Muscle of arm (tissue), 12 donors: ENCODE data around the gene MAP6D1. TPM values are rescaled to one million over a fixed set of nuclear protein-coding genes. Genes with fewer than 3 reads are reported as not detected.
A peak's percentile ranks its signal among the peaks of the same experiment; 100 is the strongest.
"Not testable (repeated sequence)": the region's sequence is repeated elsewhere in the genome, so short reads cannot be mapped to it uniquely, and the experiment has no call there.

Experiments
- DNase-seq: peaks from one replicate; pipeline ENCODE4 v3.0.0-alpha.2; 2013
- polyA plus RNA-seq, 12 donors: library from polyadenylated mRNA; unstranded; fragments of 120-200 nt; gene quantifications; one replicate each; pipeline ENCODE4 v1.2.1, GENCODE V29; 2013; ENCODE audit not compliant: insufficient read length in 12 of 12

The MAP6D1 gene
- polyA plus RNA-seq, 12 donors = 11.8 to 35.4 (median 22.8) TPM; not detected in 1

GRCh38 chr3:183802989-183803388 lies 22.4 kb downstream of the MAP6D1 start:
- no peak for DNase-seq

GRCh38 chr3:183801601-183802000 lies 23.8 kb downstream of the MAP6D1 start:
- no peak for DNase-seq

DNA sequence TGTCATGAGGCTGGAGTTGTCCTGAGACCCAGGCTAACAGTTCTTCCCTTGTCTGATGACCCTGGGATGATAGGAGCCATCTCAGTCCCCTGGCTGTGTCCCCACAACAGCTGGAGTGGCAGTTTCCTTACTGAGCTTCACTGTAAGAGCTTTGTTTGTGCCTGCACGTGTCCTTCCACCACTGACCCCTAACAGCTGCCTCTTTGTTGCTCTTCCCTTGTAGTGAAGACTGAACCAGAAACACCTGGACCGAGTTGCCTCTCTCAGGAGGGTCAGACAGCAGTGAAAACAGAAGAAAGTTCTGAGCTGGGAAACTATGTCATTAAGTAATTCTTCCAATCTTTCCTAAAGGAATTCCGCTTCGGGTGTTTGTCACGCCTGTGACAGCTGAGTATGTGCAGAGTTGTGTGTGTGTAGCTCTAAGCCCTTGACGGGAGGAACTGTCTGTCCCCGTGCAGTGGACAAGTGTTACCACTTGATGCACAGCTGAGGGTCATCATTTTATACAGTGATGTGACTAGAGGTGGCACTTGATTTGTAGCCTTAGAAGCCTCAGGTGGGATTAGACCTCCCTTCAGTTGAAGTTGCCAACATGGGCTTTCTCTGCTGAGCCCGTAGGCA lies 25.0 kb downstream of the MAP6D1 start:
- DNase-seq = peak; percentile 25

- no peak for DNase-seq
Measured at GRCh38 chr3:183799461-183799860, 25.9 kb downstream of the MAP6D1 start.

DNA sequence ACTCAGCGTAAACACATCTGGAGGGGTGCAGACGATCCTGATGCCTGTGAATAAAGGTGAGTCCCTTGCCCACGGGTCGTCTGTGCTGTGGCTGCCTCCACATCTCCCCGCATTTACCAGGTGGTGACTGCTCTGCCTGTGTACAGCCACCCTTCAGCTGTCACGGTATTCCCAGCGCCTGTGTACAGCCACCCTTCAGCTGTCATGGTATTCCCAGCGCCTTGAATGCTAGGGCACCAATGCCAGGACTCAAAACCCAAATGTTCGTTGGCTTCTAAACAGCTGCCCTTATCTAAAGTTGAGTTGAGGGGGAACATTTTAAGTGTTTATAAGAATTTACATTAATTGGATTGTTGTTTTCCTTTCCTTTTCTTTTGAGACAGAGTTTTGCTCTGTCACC lies 27.4 kb downstream of the MAP6D1 start:
- no peak for DNase-seq

GRCh38 chr3:183796372-183796771 lies 29.0 kb downstream of the MAP6D1 start:
- DNase-seq = no peak

DNA sequence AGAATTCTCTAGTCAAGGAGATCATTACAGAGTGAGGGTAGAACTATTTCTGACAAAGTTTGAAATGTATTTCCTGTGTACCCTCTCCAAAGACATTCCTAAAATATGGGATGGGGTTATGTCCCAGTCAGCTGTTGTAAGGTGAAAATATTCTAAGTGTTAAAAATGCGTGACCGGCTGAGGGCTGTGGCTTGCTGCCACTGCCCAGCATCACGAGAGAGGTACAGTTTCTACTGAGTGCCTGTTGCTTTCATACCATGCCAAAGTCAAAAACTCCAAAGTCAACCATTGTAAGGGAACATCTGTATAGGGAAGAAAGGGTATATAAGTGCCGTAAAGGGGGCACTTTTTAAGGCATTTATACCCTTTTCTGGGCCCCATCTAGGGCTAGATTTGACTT lies 30.9 kb downstream of the MAP6D1 start:
- no peak for DNase-seq

GRCh38 chr3:183792976-183793375 lies 32.4 kb downstream of the MAP6D1 start:
- no peak for DNase-seq

- DNase-seq = no peak
Measured at GRCh38 chr3:183790700-183791099, 34.7 kb downstream of the MAP6D1 start.

DNA sequence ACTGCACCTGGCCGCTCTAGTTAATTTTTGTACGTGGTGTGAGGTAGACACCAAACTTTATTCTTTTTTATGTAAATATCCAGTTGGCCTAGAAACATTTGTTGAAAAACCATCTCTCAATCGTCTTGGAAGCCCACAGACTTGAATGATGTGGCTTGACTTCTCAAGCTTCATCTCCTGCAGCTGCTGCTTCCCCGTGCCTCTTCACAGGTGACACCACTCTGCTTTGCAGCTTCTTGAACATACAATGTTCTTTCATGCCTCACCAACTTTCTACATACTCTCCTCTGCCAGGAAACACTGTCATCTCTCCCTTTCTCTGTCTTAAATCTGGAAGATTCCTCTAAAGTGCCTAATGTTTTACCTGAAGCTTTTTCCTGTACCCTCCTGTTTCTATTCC lies 35.6 kb downstream of the MAP6D1 start:
- DNase-seq = no peak

DNA sequence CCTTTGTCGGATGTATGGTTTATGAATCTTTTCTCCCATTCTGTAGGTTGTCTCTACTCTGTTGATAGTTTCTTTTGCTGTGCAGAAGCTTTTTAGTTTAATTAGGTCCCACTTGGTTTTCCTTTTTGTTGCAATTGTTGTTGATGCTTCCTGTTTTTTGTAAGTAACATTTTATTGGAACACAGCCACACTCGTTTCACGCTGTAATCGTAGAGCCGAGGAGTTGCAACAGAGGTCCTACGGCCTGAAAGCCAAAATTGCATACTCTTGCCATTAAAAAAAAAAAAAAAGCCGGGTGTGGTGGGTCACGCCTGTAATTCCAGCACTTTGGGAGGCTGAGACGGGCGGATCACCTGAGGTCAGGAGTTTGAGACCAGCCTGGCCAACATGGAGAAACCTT lies 40.9 kb downstream of the MAP6D1 start:
- not testable (repeated sequence) for DNase-seq

DNA sequence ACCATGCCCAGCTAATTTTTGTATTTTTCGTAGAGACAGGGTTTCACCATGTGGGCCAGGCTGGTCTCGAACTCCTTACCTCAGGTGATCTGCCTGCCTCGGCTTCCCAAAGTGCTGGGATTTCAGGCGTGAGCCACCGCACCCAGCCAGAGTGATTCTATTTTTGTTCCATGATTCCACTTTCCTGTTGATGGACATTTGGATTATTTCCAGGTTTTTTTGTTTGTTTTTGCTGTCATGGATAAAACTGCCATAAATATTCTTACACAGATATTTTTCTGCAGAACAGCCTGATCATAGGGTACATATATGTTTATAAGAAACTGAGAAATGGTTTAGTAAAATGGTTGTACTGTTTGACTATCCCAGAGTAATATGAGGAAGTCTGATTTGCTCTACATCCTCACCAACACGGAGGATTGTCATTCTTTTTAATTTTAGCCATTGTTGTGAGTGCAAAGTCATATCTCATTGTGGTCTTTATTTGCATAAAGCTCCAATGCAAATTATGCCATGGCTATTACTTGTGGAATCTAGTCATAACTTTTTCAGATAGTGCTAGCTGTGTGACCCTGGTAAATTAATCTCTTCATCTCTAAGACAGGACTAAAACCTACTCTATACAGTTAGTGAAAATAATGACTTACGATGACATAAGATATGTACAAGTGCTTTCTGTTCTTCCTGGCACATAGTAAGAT lies 42.7 kb downstream of the MAP6D1 start:
- no peak for DNase-seq

DNA sequence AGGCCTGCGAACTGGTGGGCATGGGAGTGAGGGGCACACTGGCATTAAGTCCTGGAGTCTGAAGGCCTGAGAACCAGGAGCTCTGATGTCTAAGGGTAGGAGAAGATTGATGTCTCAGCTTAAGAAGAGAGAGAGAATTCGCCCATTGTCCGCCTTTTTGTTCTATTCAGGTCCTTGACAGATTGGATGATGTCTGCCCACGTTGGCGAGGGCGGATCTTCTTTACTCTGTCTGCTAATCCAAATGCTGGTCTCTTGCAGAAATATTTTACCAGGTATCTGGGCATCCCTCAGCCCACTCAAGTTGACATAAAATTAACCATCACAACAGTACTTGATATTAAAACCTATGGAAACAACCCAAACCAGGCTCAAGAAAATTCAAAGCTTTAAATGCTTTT lies 44.1 kb downstream of the MAP6D1 start:
- no peak for DNase-seq

DNA sequence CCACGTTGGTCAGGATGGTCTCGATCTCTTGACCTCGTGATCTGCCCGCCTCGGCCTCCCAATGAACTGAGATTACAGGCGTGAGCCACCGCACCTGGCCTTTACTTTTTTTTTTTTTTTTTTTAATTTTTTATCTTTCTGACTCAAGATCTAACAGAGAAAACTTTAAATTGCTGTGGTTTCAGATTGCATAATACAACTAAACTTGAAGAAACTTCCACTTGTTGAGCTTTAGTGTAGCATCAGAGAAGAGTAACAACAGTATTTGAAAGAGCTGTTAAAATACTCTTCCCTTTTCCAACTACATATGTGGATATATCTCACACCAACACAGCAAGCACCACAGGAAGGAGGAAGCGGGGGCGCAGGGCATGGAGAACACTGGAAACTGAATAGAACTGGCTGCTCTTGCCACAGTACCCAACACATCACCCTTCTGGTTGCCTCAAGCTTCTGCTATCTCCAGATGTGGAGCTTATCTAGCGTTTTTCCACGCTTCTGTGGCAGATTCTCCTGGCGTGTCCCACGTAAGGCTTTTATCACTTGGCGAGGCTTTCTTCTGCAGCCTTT lies 45.4 kb downstream of the MAP6D1 start:
- no peak for DNase-seq

DNA sequence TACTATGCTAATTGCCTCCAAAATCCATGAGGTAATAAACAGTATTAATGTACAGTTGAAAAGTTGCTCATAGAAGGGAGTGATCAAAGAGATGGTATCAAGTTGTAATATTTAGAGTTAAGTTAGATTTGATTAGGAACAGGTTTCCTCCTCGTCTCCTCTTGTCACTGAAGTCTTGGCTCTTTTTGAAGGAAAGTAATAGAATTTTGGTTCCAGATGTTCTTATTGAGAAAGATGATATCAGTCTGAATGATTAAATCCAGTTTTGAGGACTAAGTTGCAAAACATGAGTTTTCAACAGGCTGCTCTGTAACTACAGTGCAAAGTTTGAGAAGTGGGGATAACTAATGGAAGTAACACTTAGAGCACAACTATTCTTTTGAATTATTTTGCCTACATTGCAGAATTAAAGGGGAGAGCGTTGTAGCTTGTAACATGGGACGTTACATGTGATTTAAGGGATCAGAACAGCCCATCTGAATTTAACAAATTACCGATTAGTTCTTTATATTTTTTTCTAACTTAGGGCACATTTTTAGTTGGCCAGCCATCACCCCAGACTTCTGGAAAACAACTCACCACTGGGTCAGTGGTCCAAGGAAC lies 48.3 kb downstream of the MAP6D1 start:
- no peak for DNase-seq

DNA sequence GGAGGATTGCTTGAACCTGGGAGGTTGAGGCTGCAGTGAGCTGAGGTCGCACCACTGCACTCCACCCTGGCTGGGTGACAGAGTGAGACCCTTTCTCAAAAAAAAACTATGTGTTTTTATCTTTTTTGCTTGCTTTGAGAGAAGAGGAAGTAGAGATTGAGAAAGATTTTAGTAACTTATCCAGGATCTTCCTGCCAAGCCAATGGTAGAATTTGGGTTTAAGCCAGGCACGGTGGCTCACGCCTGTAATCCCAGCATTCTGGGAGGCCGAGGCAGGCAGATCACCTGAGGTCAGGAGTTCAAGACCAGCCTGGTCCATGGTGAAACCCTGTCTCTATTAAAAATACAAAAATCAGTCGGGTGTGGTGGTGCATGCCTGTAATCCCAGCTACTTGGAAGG lies 48.9 kb downstream of the MAP6D1 start:
- not testable (repeated sequence) for DNase-seq

DNA sequence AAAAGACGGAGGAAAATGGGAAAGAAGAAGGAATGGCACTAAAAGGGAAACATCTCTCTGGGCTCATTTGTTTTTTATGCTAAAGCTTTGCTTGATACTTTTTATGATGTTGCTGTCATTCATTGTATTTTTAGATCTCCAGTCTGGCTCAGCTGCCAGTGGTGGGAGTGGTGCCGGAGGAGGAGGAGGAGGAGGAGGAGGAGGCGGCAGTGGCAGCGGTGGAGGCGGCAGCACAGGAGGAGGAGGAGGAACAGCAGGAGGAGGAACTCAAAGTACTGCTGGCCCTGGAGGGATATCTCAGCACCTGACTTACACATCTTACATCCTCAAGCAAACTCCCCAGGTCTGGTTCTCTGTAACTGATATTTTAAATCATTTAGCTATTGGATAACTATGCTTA lies 49.6 kb downstream of the MAP6D1 start:
- DNase-seq = no peak

DNA sequence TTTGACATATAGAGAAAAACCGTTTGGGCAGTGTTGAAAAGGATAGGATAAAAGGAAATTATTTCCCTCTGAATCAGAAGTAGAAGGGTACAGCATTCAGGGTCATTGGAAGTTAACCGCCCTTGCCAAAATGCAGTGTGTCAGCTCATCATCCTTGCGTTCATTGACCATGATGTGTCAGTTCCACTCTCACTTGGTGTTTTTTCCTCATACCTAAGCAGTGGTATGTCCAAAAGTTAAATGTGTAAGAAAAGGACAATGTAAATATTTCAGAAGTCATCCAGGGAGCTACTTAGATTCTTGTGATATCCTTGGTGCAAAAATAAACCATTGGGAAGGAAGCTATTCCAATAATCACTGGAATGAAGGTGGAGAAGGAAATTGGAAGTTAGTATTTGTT lies 50.7 kb downstream of the MAP6D1 start:
- no peak for DNase-seq

DNA sequence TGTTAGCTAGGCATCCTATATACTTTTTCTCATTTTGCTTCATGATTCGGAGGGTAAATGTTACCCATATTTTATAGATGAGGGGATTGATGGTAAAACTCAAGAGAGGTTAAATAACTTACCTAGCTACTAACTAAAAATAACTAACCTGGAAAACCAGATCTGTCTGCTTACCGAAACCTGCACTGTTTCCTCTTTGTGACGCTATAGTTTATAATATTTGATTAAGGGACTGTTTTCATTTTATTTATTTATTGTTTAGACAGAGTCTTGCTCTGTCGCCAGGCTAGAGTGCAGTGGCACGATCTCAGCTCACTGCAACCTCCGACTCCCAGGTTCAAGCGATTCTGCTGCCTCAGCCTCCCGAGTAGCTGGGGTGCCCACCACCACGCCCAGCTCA lies 55.9 kb downstream of the MAP6D1 start:
- DNase-seq = no peak

GRCh38 chr3:183768114-183768513 lies 57.3 kb downstream of the MAP6D1 start:
- no peak for DNase-seq

DNA sequence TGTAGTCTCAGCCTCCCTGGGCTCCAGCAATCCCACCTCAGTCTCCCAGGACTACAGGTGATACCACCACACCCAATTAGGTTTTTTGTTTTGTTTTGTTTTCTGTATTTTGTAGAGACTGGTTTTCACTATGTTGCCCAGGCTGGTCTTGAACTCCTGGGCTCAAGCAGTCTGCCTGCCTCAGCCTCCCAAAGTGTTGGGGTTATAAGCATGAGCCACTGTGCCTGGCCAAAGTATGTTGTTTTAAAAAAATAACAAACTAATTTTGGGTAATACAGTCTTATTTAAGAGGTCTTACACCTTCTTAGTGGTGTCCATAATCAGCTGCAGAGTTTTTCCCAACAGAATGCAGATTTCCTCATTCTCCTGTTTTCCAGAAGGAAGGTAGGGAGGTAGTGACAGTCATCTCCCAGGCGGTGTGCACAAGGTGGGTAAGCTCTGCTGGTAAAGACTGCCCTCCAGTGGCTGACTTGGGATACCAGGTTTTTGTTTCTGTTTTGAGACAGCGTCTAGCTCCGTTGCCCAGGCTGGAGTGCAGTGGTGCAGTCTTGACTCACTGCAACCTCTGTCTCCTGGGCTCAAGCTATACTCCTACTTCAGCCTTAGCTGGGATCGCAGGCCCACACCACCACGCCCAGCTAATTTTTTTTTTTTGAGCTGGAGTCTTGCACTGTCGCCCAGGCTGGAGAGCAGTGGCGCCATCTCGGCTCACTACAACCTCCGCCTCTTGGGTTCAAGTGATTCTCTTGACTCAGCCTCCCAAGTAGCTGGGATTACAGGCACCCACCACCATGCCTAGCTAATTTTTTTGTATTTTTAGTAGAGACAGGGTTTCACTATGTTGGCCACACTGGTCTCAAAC lies 58.4 kb downstream of the MAP6D1 start:
- peak; percentile 61 for DNase-seq

DNA sequence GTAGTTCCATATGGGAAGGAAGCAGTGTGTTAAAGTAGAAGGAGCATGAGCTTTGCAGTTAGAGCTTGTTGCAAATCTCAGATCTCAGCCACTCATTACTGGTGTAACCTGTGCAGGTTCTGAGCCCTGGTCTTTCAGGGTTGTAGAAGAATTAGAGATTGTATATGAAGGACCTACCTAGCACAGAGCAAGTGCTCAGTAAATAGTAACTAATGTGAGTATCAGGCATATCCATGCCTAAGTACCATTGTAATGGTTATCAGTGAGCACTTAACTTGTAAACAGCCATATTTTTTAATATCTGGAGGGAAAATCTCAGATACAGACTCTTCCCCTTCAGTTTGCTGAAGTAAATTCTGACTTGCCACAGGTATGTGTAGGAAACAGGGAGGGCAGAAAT lies 59.3 kb downstream of the MAP6D1 start:
- no peak for DNase-seq
